Measurements from ENCODE around the gene NFKB2. TPM values are rescaled to one million over a fixed set of nuclear protein-coding genes. Genes with fewer than 3 reads are reported as not detected.

The NFKB2 gene
- total RNA-seq, 1 donor from 2014 or later, result 622 TPM

- TF ChIP-seq CTCF (IDR thresholded peaks at IDR 0.05), result no peak
- ChIA-PET CTCF (interaction anchor here (1.1 to 2.7 kb wide), 3 partner anchors 11 to 18 kb away, joined by 4 to 7 read pairs (median 5); partner anchors contain the start of gene FBXL15), POLR2A (interaction anchor here (0.6 to 15.2 kb wide), 7 partner anchors 7 to 1490 kb away, joined by 3 to 305 read pairs (median 7); partner anchors contain the start of genes CUEDC2, FBXL15 and NFKB2)
- Mint-ChIP-seq H3K9me3 (no peaks in the 10 kb centered on the region), H3K27me3 (peaks cover 3% of the 10 kb centered on the region), H3K36me3 (ENCODE audit: low read depth) (peaks cover 57% of the 10 kb centered on the region), H3K27ac (no peak overlapping the region), H3K4me1 (peaks cover 42% of the 10 kb centered on the region), H3K4me3 (no peak overlapping the region)
- intact Hi-C loops (cut with micrococcal nuclease), result no loop called here
- DNase-seq (no peak), ATAC-seq (ENCODE audit: low read depth) (no peak)
Measured at GRCh38 chr10:102402512-102402896, 7.0 kb downstream of the NFKB2 start.

- peaks cover 51% of the 10 kb centered on the region for H3K36me3 Mint-ChIP-seq (ENCODE audit: low read depth)
- TF ChIP-seq CTCF (IDR thresholded peaks at IDR 0.05), result no peak
- DNase-seq, result no peak
- no peak for ATAC-seq (ENCODE audit: low read depth)
- no peak overlapping the region for H3K4me3 Mint-ChIP-seq
- peaks cover 9% of the 10 kb centered on the region for H3K27me3 Mint-ChIP-seq
- POLR2A ChIA-PET, result interaction anchor here (0.5 to 15.2 kb wide), 9 partner anchors 7 to 251 kb away, joined by 3 to 305 read pairs (median 7); partner anchors contain the start of genes CUEDC2, FBXL15, NFKB2 and NOLC1
- H3K4me1 Mint-ChIP-seq, result peaks cover 37% of the 10 kb centered on the region
- intact Hi-C loops (cut with micrococcal nuclease), result loop anchor here (1.0 kb wide), 1 partner anchor 9 kb away; no protein-coding TSS in a partner anchor
- CTCF ChIA-PET, result interaction anchor here (1.0 to 3.2 kb wide), 6 partner anchors 8 to 23 kb away, joined by 3 to 20 read pairs (median 4); partner anchors contain the start of genes FBXL15 and NFKB2
- H3K27ac Mint-ChIP-seq, result no peak overlapping the region
- H3K9me3 Mint-ChIP-seq, result no peaks in the 10 kb centered on the region
Measured at GRCh38 chr10:102403115-102403514, 7.6 kb downstream of the NFKB2 start.

GRCh38 chr10:102404361-102405107 lies 9.0 kb downstream of the NFKB2 start:
- intact Hi-C loops (cut with micrococcal nuclease), result no loop called here
- DNase-seq (no peak), ATAC-seq (ENCODE audit: low read depth) (no peak)
- POLR2A ChIA-PET, result interaction anchor here (0.6 to 15.2 kb wide), 14 partner anchors 9 to 306 kb away, joined by 3 to 305 read pairs (median 7); partner anchors contain the start of genes C10orf95, CUEDC2, FBXL15 and NFKB2
- TF ChIP-seq CTCF (IDR thresholded peaks at IDR 0.05), result no peak
- Mint-ChIP-seq H3K4me3 (no peak overlapping the region), H3K9me3 (no peaks in the 10 kb centered on the region), H3K27ac (peak overlapping the region; percentile 7), H3K36me3 (ENCODE audit: low read depth) (peaks cover 41% of the 10 kb centered on the region), H3K4me1 (peaks cover 34% of the 10 kb centered on the region), H3K27me3 (peaks cover 15% of the 10 kb centered on the region)
- CTCF ChIA-PET, result interaction anchor here (0.8 to 3.2 kb wide), 7 partner anchors 9 to 179 kb away, joined by 3 to 20 read pairs (median 5); partner anchors contain the start of genes FBXL15 and NFKB2

- Mint-ChIP-seq H3K27me3 (peaks cover 21% of the 10 kb centered on the region), H3K4me3 (no peak overlapping the region), H3K4me1 (peaks cover 34% of the 10 kb centered on the region), H3K36me3 (ENCODE audit: low read depth) (peaks cover 35% of the 10 kb centered on the region), H3K27ac (peak overlapping the region; percentile 51), H3K9me3 (no peaks in the 10 kb centered on the region)
- ChIA-PET CTCF (interaction anchor here (0.8 to 3.2 kb wide), 4 partner anchors 8 to 179 kb away, joined by 4 to 20 read pairs (median 6); no protein-coding TSS in a partner anchor), POLR2A (interaction anchor here (0.6 to 15.2 kb wide), 12 partner anchors 8 to 306 kb away, joined by 3 to 305 read pairs (median 10); partner anchors contain the start of genes C10orf95, CUEDC2, FBXL15 and NFKB2)
- intact Hi-C loops (cut with micrococcal nuclease), result no loop called here
- no peak for TF ChIP-seq CTCF (IDR thresholded peaks at IDR 0.05)
- DNase-seq, result no peak
- ATAC-seq (ENCODE audit: low read depth), result no peak
Measured at GRCh38 chr10:102405108-102405571, 9.6 kb downstream of the NFKB2 start.

Measured in activated B cell treated with CpG ODN at 0.5 μM for 24 hours (primary cell).